Stimulated activated CD4-positive, alpha-beta T cell treated with anti-CD3 and anti-CD28 coated beads, Interleukin-4, amount 100 ng/mL, for 4 hours (primary cell): Measurements from ENCODE around the gene NAGLU.
"Not testable (repeated sequence)": the region's sequence is repeated elsewhere in the genome, so short reads cannot be mapped to it uniquely, and the experiment has no call there.

Source experiments
- DNase-seq, 2 experiments: peaks; one replicate each; pipeline ENCODE4 v3.0.0-alpha.2; 2020

Gene NAGLU

DNA sequence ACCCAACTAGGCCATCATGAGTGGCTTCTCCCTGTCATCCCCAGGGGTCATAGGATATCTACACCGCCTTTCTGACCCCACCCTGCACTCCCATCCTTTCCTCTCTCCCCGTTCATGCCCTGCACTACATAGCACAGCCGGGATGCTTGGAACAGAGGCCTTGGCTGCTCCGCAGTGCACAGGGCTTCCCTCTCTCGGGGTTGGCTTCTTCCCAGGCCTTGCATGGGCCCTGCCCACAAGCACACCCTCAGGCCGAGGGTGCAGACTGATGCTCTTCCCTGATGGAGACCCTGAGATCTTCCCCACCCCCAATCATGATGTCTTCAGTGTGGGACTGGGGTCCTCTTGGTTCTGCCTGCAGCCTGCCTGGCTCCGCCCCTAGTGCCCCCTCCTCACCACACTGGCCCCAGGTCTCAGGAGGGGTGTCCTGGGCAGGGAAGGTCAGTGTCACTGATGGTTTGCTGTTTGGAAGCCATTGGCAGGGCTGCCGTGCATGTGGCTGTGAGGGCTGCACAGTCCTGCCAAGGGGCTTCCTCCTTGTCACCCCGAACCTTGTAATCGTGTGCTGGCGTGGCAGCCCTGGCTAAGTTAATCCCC, 14.3 kb upstream of the NAGLU start:
- no peak for DNase-seq

DNA sequence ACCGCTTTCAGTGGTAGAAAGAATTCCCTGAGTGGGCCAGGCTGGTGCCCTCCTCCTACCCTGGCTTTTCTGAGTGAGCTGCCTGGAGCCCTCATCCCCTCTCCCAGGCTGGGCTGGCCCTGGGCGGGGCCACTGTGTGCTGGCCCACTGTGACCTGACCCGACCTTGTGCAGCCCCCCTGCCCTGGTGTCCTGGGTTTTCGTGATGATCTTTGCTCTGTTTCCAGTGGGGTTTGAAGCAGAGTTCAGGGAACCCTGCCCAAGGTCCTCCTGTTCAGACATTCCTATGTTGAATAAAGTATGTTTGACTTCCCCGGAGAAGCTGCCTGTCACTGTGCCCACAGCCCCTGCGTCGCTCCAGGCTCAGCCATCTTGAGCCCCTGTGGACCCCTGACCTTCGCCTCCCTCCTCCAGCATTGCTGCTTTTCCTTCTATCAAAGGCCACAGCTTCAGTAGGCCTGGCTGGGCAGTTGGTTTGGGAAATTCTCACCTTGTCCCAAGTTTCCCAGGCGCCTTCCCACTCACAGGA, 13.7 kb upstream of the NAGLU start:
- no peak for DNase-seq

DNA sequence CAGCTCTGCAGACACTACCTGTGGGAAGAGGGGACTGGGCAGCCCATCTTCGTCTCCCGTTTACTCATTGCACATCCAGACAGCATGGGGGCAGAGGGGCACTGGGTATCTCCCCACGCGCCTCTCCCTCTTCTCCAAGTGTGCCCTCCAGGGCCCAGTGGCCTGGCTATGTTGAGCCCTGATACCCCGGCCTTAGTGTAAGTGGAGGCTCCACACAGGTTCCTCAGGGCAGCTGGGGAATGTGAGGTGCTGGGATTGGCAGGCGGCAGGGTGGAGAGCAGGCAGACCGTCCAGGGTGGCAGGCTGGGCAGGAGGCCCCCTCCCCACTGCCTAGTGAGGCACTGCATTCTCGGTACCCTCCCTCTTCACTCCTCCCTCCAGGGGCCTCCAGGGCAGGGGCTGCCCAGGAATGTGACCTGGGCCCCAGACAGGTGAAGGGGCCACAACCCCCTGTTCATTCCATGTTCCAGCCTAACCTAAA, 13.2 kb upstream of the NAGLU start:
- DNase-seq = no peak

DNA sequence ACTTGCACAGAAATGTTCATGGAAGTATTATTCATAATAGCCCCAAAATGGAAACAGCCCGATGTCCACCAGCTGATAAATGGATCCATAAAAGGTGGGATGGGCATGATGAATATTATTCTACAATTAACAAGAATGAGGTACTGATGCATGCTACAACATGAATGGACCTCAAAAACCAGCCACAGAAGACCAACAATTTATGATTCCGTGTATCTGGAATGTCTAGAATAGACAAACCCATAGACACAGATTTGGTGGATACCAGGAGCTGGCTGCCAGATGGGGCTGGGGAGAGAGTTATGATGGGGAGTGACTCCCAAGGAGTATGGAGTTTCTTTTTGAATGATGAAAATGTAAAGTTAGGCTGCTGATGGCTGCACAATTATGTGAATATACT, 10.8 kb upstream of the NAGLU start:
- no peak for DNase-seq

DNA sequence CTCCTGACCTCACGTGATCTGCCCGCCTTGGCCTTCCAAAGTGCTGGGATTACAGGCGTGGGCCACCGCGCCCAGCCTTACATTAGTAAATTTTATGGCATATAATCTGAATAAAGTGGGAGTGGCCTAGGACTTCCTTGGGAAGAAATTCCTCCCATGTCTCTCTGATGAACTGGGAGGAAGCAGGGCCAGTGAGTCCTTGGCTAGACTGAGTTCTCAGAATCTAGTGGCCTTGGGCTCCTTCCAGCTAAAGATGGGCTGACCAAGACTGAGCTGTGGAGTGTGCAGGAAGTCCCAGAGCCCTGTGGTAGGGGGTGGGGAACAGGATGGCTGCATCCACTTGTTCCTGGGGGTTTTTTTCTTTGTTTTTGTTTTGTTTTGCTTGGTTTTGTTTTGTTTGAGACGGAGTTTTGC, 10.0 kb upstream of the NAGLU start:
- DNase-seq = no peak

DNA sequence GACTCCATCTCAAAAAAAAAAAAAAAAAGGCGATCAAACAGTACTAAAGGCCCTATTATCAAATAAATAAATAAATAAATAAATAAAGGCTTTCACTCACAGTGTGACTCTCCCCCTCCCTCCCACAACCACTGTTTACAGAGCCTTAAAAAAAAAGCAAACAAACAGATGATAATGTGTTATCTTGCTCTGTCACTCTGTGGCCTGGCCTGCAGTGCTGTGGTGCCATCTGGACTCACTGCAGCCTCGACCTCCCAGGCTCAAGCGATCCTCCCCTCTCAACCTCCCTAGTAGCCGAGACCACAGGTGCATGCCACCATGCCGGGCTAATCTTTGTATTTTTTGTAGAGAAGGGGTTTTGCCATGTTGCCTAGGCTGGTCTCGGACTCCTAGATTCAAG, 8.1 kb upstream of the NAGLU start:
- no peak for DNase-seq

DNA sequence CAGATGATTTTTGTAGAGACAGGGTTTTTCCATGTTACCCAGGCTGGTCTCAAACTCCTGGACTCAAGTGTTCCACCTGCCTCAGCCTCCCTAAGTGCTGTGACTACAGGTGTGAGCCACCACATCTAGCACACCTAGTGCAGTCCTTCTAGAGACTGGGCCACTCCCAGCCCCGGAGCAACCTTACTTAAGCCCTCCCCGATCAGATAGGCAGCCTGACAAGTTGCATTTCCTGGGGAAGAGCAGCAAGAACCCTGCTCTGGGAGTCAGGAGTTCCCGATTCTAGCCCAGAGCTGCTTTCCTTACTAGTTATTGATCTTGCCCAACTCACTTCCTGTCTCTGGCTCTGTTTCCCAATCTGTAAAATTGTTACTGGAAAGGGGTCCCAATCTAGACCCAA, 7.0 kb upstream of the NAGLU start:
- no peak for DNase-seq

DNA sequence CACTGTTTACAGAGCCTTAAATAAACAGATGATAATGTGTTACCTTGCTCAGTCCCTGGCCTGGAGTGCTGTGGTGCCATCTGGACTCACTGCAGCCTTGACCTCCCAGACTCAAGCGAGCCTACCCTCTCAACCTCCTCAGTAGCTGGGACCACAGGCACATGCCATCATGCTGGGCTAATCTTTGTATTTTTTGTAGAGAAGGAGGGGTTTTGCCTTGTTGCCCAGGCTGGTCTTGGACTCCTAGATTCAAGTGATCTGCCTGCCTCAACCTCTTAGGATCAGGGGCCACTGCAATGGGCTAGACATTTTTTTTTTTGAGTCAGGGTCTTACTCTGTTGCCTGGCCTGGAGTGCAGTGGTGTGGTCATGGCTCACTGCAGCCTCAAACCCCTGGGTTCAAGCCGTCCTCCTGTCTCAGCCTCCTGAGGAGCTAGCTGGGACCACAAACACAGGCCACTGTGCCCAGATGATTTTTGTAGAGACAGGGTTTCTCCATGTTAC, 5.0 kb upstream of the NAGLU start:
- no peak for DNase-seq

DNA sequence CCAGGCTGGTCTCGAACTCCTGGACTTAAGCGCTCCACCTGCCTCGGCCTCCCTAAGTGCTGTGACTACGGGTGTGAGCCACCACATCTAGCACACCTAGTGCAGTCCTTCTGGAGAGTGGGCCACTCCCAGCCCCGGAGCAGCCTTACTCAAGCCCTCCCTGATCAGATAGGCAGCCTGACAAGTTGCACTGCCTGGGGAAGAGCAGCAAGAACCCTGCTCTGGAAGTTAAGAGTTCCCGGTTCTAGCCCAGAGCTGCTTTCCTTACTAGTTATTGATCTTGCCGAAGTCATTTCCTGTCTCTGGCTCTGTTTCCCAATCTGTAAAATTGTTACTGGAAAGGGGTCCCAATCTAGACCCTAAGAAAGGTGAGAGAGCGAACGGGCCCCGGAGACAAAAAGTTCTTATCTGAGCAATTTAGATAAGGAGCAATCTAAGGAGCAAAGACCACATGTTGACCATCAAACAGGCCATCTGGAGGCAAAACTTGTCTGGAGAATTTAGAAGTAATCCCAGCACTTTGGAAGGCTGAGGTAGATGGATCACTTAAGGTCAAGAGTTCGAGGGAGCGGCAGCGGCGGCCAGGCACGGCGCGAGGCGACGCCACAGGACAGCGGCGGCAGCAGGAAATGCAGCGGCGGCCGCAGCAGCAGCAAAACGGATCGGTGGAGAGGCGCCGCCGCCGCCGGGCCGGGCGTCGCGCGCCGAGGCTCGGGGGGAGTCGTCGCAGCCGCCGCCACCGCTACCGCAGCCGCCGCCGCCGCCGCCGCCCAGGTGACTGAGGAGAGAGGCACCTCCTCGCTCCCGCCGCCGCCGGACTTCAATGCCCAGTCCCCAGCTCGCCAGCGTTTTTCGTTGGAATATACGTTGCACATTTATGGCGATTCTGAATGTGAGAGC, 4.3 kb upstream of the NAGLU start:
- peak; percentile 20 to 48 for DNase-seq

DNA sequence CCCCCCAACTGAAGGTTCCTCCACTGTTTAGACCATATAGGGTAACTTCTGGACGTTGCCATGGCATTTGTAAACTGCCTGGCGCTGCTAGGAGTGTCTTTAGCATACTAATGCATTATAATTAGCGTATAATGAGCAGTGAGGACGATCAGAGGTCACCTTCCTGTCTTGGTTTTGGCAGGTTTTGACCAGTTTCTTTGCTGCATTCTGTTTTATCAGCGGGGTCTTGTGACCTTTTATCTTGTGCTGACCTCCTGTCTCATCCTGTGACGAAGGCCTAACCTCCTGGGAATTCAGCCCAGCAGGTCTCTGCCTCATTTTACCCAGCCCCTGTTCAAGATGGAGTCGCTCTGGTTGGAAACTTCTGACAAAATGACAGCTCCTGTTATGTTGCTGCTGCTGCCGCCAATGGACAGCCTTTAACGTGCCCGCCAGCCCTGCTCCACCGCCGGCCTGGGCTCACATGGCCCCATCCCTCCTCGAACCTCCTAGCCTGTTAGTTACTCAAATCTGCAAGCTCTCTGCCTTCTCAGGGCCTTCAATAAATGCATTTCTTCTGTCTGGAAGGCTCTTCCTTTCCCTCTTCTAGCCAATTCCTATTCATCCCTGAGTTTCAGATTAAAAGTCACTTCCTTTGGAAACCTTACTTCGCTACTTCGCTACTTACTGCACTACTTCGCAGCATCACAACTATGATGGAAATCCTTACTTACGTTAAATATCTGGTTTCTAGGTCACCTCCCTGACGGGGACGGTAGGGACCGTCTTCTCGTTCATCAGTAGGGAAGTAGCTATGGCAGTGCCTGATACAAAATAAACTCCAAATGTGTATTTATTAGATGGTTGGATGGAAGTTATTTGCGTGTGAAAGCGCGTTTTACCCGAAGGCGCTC, 640 bp upstream of the NAGLU start:
- DNase-seq = no peak

DNA sequence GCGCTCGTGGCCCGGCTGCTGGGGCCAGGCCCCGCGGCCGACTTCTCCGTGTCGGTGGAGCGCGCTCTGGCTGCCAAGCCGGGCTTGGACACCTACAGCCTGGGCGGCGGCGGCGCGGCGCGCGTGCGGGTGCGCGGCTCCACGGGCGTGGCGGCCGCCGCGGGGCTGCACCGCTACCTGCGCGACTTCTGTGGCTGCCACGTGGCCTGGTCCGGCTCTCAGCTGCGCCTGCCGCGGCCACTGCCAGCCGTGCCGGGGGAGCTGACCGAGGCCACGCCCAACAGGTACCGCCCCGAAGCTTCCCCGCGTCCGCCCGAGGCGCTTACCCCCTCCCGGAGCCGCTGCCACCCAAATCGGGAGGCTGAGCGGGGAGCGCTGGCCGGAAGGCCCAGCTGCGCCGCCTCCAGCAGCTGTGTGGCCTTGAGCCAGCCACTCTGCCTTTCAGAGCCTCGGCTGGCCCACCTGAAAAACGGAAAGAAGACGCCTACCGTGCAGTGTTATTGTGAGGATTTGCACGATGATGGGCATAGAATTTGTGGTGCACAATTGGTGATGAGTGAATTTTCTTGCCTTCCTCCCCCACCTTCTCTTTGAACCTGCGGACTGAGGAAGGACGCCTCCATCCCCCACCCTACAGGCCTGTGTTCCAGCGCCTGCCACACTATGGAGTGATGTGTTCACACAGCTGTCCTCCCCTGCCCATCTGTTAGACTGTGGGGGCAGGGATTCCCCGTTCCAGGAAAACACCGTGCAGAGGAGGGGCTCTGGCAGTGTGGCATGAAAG, 523 bp downstream of the NAGLU start:
- DNase-seq = peak; percentile 66 to 72

DNA sequence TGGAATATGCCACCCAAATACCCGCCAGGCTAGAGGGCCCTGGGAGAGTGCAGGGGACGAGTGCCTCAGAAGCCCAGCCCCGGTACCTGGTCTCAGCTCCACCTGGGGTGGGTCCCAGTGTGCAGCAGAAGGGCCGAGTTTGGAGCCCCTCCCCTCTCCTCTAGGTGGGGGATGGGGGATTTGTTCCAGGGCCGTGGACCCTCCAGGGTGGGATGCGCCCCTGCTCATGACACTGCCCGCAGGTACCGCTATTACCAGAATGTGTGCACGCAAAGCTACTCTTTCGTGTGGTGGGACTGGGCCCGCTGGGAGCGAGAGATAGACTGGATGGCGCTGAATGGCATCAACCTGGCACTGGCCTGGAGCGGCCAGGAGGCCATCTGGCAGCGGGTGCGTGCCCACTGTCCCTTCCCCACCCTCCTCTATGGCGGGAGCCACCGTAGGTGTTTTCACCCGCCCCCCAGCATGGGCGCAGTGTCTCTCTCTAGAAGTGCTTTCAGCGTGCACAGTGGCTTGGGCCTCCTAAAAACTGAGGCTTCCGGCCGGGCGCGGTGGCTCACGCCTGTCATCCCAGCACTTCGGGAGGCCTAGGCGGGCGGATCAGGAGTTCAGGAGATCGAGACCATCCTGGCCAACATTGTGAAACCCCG, 1.2 kb downstream of the NAGLU start:
- no peak for DNase-seq

DNA sequence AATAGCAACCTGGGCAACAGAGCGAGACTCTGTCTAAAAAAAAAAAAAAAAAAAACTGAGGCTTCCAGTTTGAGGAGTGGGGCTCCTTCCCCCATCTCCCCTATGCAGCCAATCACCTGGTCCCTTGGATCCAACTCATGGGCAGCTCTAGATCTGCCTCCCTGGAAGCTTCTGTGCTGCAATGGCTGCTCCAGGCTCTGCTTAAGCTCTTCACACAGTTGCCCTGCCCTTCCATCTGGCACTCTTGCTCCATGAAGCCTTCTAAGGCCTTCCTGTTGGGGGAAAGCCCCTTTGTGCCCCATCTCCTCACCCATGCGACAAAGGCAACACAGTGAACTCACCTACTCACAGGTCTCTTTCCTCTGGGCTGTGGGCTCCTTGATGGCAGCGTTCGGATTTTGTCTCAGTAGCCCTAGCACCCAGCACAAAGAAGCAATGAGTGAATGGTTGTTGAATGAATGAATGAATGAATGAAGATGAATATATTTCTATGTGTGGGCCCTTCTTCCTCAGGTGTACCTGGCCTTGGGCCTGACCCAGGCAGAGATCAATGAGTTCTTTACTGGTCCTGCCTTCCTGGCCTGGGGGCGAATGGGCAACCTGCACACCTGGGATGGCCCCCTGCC, 1.9 kb downstream of the NAGLU start:
- DNase-seq = no peak

DNA sequence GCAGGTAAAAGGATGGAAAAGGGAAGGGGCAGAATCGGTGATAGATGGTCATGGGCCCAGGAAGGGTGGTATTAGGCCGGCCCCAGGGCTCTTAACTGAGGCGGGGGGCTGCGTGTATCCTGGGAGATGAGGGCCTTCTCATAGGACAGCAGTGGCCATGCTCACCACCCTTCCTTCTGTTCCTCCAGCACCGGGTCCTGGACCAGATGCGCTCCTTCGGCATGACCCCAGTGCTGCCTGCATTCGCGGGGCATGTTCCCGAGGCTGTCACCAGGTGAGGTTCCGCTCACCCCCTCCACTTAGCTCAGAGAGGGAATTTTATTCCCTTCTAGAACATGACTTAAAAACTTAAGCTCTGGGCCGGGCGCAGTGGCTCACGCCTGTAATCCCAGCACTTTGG, 2.4 kb downstream of the NAGLU start:
- no peak for DNase-seq

DNA sequence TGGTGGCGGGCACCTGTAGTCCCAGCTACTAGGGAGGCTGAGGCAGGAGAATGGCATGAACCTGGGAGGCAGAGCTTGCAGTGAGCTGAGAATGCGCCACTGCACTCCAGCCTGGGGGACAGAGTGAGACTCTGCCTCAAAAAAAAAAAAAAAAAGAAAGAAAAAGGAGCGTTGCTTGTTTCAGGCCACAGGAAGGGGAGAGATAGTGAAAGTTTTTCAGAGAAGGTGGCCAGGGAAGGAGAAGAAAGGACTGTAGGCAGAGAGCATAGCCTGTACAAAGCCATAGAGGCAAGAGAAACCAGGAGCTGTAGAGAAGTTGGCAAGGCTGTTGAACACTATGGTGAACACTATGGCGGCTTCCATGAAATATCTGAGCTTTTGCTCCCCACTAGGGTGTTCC, 4.5 kb downstream of the NAGLU start:
- DNase-seq = not testable (repeated sequence)

DNA sequence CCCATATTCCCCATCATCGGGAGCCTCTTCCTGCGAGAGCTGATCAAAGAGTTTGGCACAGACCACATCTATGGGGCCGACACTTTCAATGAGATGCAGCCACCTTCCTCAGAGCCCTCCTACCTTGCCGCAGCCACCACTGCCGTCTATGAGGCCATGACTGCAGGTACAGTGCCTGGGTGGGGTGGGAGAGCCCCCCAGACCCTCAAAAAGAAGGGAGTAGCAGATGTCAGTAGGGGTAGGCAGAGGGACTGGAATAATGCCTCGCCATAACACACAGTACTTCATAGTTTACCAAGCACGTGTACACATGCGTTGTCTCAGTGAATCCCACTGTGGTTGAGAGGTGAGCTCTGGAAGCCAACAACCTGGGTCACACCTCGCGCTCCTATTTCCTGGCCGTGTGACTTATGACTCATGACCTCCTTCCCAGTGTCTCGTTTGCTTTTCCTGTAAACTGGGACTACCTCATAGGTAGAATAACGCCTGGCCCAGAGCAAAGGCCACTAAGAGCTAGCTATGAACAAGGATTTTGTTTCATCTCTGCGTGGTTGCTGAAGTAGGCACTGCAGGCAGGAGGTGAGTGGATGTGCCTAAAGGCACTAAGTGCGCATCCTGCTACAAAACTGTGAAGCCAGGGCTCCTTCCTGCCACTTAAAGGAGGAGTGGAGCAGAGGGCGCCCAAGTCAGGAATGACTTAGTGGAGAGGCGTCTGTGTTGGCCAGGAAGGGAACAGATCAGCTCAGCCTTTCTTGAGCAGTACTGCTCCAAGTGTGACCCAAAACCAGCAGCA, 5.2 kb downstream of the NAGLU start:
- peak in 1 of 2 experiments; percentile 46 for DNase-seq

DNA sequence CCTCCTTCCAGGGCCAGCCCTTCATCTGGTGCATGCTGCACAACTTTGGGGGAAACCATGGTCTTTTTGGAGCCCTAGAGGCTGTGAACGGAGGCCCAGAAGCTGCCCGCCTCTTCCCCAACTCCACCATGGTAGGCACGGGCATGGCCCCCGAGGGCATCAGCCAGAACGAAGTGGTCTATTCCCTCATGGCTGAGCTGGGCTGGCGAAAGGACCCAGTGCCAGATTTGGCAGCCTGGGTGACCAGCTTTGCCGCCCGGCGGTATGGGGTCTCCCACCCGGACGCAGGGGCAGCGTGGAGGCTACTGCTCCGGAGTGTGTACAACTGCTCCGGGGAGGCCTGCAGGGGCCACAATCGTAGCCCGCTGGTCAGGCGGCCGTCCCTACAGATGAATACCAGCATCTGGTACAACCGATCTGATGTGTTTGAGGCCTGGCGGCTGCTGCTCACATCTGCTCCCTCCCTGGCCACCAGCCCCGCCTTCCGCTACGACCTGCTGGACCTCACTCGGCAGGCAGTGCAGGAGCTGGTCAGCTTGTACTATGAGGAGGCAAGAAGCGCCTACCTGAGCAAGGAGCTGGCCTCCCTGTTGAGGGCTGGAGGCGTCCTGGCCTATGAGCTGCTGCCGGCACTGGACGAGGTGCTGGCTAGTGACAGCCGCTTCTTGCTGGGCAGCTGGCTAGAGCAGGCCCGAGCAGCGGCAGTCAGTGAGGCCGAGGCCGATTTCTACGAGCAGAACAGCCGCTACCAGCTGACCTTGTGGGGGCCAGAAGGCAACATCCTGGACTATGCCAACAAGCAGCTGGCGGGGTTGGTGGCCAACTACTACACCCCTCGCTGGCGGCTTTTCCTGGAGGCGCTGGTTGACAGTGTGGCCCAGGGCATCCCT, 7.4 kb downstream of the NAGLU start:
- no peak for DNase-seq

DNA sequence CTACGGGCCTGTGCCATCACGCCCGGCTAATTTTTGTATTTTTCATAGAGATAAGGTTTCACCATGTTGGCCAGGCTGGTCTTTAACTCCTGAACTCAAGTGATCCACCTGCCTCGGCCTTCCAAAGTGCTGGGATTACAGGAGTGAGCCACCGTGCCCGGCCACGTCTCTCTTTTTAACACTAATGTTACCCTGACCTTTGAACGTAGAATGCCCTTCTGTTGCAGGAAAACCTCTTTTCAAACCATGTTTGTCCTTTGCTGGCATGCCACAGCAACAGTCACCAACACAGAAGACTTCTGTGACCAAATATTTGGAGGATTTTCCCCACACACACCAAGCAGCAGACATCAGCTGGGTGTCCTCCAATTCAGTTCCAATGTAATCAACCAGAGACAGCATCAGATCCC, 8.8 kb downstream of the NAGLU start:
- DNase-seq = no peak
